ENCODE results near the gene DEPP1. TPM values are rescaled to one million over a fixed set of nuclear protein-coding genes. Genes with fewer than 3 reads are reported as not detected.

Gene DEPP1
- total RNA-seq, 2 donors from 2014 or later, result 11.1 to 20.2 TPM

- no peak overlapping the region for H3K4me3 ChIP-seq
- no peak for DNase-seq
- no peaks in the 10 kb centered on the region for H3K36me3 ChIP-seq
- TF ChIP-seq, protein P1, sequence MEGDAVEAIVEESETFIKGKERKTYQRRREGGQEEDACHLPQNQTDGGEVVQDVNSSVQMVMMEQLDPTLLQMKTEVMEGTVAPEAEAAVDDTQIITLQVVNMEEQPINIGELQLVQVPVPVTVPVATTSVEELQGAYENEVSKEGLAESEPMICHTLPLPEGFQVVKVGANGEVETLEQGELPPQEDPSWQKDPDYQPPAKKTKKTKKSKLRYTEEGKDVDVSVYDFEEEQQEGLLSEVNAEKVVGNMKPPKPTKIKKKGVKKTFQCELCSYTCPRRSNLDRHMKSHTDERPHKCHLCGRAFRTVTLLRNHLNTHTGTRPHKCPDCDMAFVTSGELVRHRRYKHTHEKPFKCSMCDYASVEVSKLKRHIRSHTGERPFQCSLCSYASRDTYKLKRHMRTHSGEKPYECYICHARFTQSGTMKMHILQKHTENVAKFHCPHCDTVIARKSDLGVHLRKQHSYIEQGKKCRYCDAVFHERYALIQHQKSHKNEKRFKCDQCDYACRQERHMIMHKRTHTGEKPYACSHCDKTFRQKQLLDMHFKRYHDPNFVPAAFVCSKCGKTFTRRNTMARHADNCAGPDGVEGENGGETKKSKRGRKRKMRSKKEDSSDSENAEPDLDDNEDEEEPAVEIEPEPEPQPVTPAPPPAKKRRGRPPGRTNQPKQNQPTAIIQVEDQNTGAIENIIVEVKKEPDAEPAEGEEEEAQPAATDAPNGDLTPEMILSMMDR (IDR thresholded peaks at IDR 0.05), result no peak
- H3K9me3 ChIP-seq, result no peaks in the 10 kb centered on the region
- H3K9ac ChIP-seq (ENCODE audit: low read depth in 2 of 2, low read length in 2 of 2), result no peak overlapping the region
- intact Hi-C loops (cut with DNase I), result no loop called here
- H3K27me3 ChIP-seq, result no peaks in the 10 kb centered on the region
- no peak overlapping the region for H3K27ac ChIP-seq
- no peaks in the 10 kb centered on the region for H3K4me1 ChIP-seq
Measured at GRCh38 chr10:44992732-44993225, 14.2 kb upstream of the DEPP1 start.

DNA sequence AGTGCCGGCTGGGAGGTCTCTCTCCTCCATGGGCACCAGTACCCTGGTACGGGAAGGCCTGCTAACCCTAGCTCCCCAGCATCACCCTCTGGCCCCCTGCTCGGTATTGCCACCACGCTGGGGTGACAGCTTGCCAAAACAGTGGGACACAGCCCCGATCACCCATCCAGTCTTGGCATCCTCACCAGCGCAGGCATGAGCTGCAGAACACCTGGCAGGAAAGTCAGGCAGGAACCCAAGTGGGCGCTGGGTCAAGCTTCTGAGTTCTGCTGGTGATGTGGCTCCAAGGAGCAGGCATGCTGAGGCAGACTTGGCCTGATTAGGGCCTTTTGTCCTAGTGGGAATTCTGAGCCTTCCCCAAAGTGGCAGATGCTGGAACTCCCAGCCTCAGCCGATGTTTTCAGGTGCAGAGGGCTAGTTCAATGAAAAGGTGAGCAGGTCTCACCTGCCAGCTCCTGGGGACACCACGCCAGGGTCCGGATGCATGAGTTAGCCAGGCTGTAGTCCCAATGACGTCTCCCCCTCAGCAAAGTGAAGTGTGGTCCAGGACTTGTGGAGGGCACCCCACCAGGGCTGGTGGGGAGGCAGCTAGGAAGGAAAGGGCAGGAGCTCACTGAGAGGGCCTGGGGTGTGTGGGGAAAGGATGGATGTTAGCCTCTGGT is 13.6 kb upstream of the DEPP1 start:
- Histone ChIP-seq H3K9me3 (no peaks in the 10 kb centered on the region), H3K27me3 (no peaks in the 10 kb centered on the region), H3K27ac (no peak overlapping the region), H3K4me3 (no peak overlapping the region), H3K36me3 (no peaks in the 10 kb centered on the region), H3K4me1 (no peaks in the 10 kb centered on the region), H3K9ac (ENCODE audit: low read depth in 2 of 2, low read length in 2 of 2) (no peak overlapping the region)
- intact Hi-C loops (cut with DNase I), result no loop called here
- peak; percentile 15 for DNase-seq
- TF ChIP-seq, protein P1 (IDR thresholded peaks at IDR 0.05), result no peak

DNA sequence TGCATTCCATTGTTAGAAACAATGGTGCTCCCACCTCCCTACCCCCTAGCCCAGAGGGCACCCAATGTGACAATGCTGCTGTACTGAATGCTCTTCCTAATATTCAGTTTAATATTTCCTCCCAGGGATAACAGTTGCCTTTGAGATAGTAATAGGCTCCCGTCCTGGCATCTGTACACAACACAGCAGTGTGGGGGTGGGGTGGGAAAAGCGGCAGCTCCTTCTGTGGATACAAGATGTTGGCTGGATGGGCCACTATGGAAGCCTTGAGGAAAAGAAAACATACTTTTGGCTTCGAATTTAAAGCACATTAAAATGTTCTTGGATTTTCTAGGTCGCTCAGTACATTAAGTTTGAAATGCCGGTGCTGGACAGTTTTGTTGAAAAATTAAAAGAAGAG is 13.0 kb upstream of the DEPP1 start:
- H3K27ac ChIP-seq, result no peak overlapping the region
- no peak overlapping the region for H3K9ac ChIP-seq (ENCODE audit: low read depth in 2 of 2, low read length in 2 of 2)
- DNase-seq, result no peak
- TF ChIP-seq, protein P1 (IDR thresholded peaks at IDR 0.05), result no peak
- no peaks in the 10 kb centered on the region for H3K36me3 ChIP-seq
- H3K4me3 ChIP-seq, result no peak overlapping the region
- H3K4me1 ChIP-seq, result no peaks in the 10 kb centered on the region
- intact Hi-C loops (cut with DNase I), result no loop called here
- no peaks in the 10 kb centered on the region for H3K27me3 ChIP-seq
- H3K9me3 ChIP-seq, result no peaks in the 10 kb centered on the region

DNA sequence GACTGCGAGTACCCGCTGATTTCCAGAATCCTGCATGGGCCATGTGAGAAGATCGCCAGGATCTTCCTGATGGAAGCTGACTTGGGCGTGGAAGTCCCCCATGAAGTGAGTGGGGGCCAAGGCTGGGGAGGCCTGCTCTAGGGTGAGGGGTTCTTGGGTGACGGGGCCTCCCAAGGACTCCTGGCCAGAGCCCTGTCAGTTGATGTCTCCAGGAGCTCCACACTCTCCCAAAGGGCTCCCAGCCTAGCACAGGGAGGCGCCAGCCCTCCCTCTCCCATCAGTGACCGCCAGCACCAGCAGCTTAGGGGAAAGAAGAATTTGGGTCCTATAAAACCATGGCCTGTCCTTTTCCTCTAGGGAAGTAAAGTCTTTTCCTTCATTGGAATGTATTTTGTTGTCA is 12.4 kb upstream of the DEPP1 start:
- Histone ChIP-seq H3K4me3 (no peak overlapping the region), H3K4me1 (no peaks in the 10 kb centered on the region)

GRCh38 chr10:44990302-44990655 is 11.7 kb upstream of the DEPP1 start:
- TF ChIP-seq, protein P1 (IDR thresholded peaks at IDR 0.05), result no peak
- no peak for DNase-seq
- Histone ChIP-seq H3K27ac (no peak overlapping the region), H3K9me3 (no peaks in the 10 kb centered on the region), H3K4me3 (no peak overlapping the region), H3K36me3 (no peaks in the 10 kb centered on the region), H3K9ac (ENCODE audit: low read depth in 2 of 2, low read length in 2 of 2) (no peak overlapping the region), H3K27me3 (no peaks in the 10 kb centered on the region), H3K4me1 (no peaks in the 10 kb centered on the region)
- intact Hi-C loops (cut with DNase I), result no loop called here

More for the DNA sequence above, 12.4 kb upstream of the DEPP1 start:
- no peak overlapping the region for H3K27ac ChIP-seq
- H3K9me3 ChIP-seq, result no peaks in the 10 kb centered on the region
- no peaks in the 10 kb centered on the region for H3K27me3 ChIP-seq
- TF ChIP-seq, protein P1 (IDR thresholded peaks at IDR 0.05), result no peak
- H3K36me3 ChIP-seq, result no peaks in the 10 kb centered on the region
- intact Hi-C loops (cut with DNase I), result no loop called here
- no peak overlapping the region for H3K9ac ChIP-seq (ENCODE audit: low read depth in 2 of 2, low read length in 2 of 2)
- peak; percentile 14 for DNase-seq
